ENCODE data around the gene RPAP3. TPM values are rescaled to one million over a fixed set of nuclear protein-coding genes. Genes with fewer than 3 reads are reported as not detected.

Gene RPAP3
- total RNA-seq, 1 donor from 2014 or later = 19.9 TPM

GRCh38 chr12:47731723-47732122, 25.9 kb upstream of the RPAP3 start:
- TF ChIP-seq CTCF (IDR thresholded peaks at IDR 0.05) = no peak
- Histone ChIP-seq H3K4me1 (peaks cover 24% of the 10 kb centered on the region), H3K27ac (no peak overlapping the region), H3K36me3 (no peaks in the 10 kb centered on the region), H3K9me3 (no peaks in the 10 kb centered on the region), H3K27me3 (no peaks in the 10 kb centered on the region), H3K4me3 (no peak overlapping the region)
- intact Hi-C loops (cut with DNase I) = no loop called here
- DNase-seq (no peak), ATAC-seq (no peak)

- no peak for TF ChIP-seq CTCF (IDR thresholded peaks at IDR 0.05)
- ATAC-seq (peak; percentile 63), DNase-seq (no peak)
Measured at GRCh38 chr12:47730341-47730744, 24.5 kb upstream of the RPAP3 start.

GRCh38 chr12:47729233-47729632, 23.4 kb upstream of the RPAP3 start:
- Histone ChIP-seq H3K9me3 (no peaks in the 10 kb centered on the region), H3K27ac (no peak overlapping the region), H3K36me3 (no peaks in the 10 kb centered on the region), H3K4me3 (no peak overlapping the region), H3K4me1 (peaks cover 5% of the 10 kb centered on the region), H3K27me3 (no peaks in the 10 kb centered on the region)
- no peak for TF ChIP-seq CTCF (IDR thresholded peaks at IDR 0.05)
- DNase-seq (no peak), ATAC-seq (no peak)
- intact Hi-C loops (cut with DNase I) = no loop called here

More at GRCh38 chr12:47730341-47730744, 24.5 kb upstream of the RPAP3 start:
- H3K9me3 ChIP-seq = no peaks in the 10 kb centered on the region
- no peaks in the 10 kb centered on the region for H3K27me3 ChIP-seq
- no peaks in the 10 kb centered on the region for H3K36me3 ChIP-seq
- H3K4me1 ChIP-seq = peaks cover 11% of the 10 kb centered on the region
- no peak overlapping the region for H3K4me3 ChIP-seq
- intact Hi-C loops (cut with DNase I) = no loop called here
- H3K27ac ChIP-seq = peak overlapping the region; percentile 37

GRCh38 chr12:47725893-47726292, 20.1 kb upstream of the RPAP3 start:
- Histone ChIP-seq H3K27ac (no peak overlapping the region), H3K27me3 (no peaks in the 10 kb centered on the region), H3K36me3 (no peaks in the 10 kb centered on the region), H3K9me3 (no peaks in the 10 kb centered on the region), H3K4me3 (no peak overlapping the region), H3K4me1 (peaks cover 5% of the 10 kb centered on the region)
- DNase-seq = no peak
- ATAC-seq = no peak
- intact Hi-C loops (cut with DNase I) = no loop called here
- TF ChIP-seq CTCF (IDR thresholded peaks at IDR 0.05) = no peak

- no peaks in the 10 kb centered on the region for H3K36me3 ChIP-seq
- no peaks in the 10 kb centered on the region for H3K27me3 ChIP-seq
- no peak within 1 kb of the TSS for H3K4me3 ChIP-seq
- H3K9me3 ChIP-seq = no peaks in the 10 kb centered on the region
- no peak for TF ChIP-seq CTCF (IDR thresholded peaks at IDR 0.05)
- intact Hi-C loops (cut with DNase I) = no loop called here
- peaks cover 5% of the 10 kb centered on the region for H3K4me1 ChIP-seq
- DNase-seq (no peak), ATAC-seq (no peak)
- H3K27ac ChIP-seq = no peak within 1 kb of the TSS
Measured at GRCh38 chr12:47725091-47725772, 19.4 kb upstream of the RPAP3 start, which contains the start of gene ENDOU. ENDOU (minus strand) TSS chr12:47725490; CDS start chr12:47725413, 77 bp downstream.

Data from upper lobe of right lung (tissue), 1 donor.